Keratinocyte (primary cell): Measurements from ENCODE around the gene RCAN3. TPM values are rescaled to one million over a fixed set of nuclear protein-coding genes. Genes with fewer than 3 reads are reported as not detected.

Experiments used
- DNase-seq: peaks from one replicate; pipeline ENCODE4 v3.0.0-alpha.2; 2011; ENCODE audit warnings: low read depth, missing footprints, low spot score
- FAIRE-seq: peaks from 2 replicates; lab custom pipeline; 2011; peaks lifted over from hg19 to GRCh38; lab: Jason Lieb, UNC
- H2AFZ ChIP-seq: 2 replicates; pipeline ENCODE4 v1.6.0; 2012; ENCODE audit warnings: low read length, control low read depth, inconsistent platforms; ENCODE audit not compliant: control insufficient read depth
- H3K27ac ChIP-seq: 2 replicates; pipeline ENCODE4 v1.5.1; 2011; ENCODE audit warnings: low read length; ENCODE audit not compliant: control insufficient read depth, insufficient read depth
- H3K27me3 ChIP-seq: 3 replicates; pipeline ENCODE4 v1.6.0; 2011; ENCODE audit warnings: low read length; ENCODE audit not compliant: control insufficient read depth, insufficient read depth; ENCODE audit errors: extremely low read depth
- H3K36me3 ChIP-seq, 2 experiments: 2 replicates in 1 of 2; 3 replicates in 1 of 2; pipeline ENCODE4 v1.5.1; 2011; ENCODE audit warnings: low read length in 2 of 2, mild to moderate bottlenecking in 1 of 2; ENCODE audit not compliant: control insufficient read depth in 2 of 2, insufficient read depth in 2 of 2; ENCODE audit errors: extremely low read depth in 1 of 2
- H3K4me1 ChIP-seq: 3 replicates; pipeline ENCODE4 v1.5.1; 2011; ENCODE audit warnings: low read length; ENCODE audit not compliant: control insufficient read depth, insufficient read depth; ENCODE audit errors: extremely low read depth
- H3K4me2 ChIP-seq: 3 replicates; pipeline ENCODE4 v1.6.0; 2011; ENCODE audit warnings: low read depth, low read length; ENCODE audit not compliant: control insufficient read depth, insufficient read depth; ENCODE audit errors: extremely low read depth
- H3K4me3 ChIP-seq, 3 experiments: fragments of 200-600 bp in 1 of 3; sonication (generic) in 1 of 3; 2 replicates in 2 of 3; 3 replicates in 1 of 3; pipeline ENCODE4 v1.5.1; 2011 to 2016; ENCODE audit warnings: low read length in 3 of 3, mild to moderate bottlenecking in 3 of 3, control low read depth in 2 of 3, inconsistent platforms in 1 of 3, low read depth in 1 of 3, mixed read lengths in 1 of 3, mixed run types in 1 of 3, moderate library complexity in 1 of 3; ENCODE audit not compliant: control insufficient read depth in 2 of 3, insufficient read depth in 2 of 3; ENCODE audit errors: extremely low read depth in 1 of 3
- H3K79me2 ChIP-seq: 2 replicates; pipeline ENCODE4 v1.6.0; 2012; ENCODE audit warnings: low read length; ENCODE audit not compliant: control insufficient read depth, insufficient read depth
- H3K9ac ChIP-seq: 3 replicates; pipeline ENCODE4 v1.6.0; 2011; ENCODE audit warnings: low read length; ENCODE audit not compliant: control insufficient read depth, insufficient read depth; ENCODE audit errors: extremely low read depth
- H3K9me1 ChIP-seq: 3 replicates; pipeline ENCODE4 v1.6.0; 2011; ENCODE audit warnings: low read length; ENCODE audit not compliant: control insufficient read depth, insufficient read depth; ENCODE audit errors: extremely low read depth
- H3K9me3 ChIP-seq: 2 replicates; pipeline ENCODE4 v1.5.1; 2012; ENCODE audit warnings: low read depth, low read length; ENCODE audit not compliant: control insufficient read depth
- H4K20me1 ChIP-seq: 3 replicates; pipeline ENCODE4 v1.6.0; 2011; ENCODE audit warnings: low read length; ENCODE audit not compliant: control insufficient read depth, insufficient read depth; ENCODE audit errors: extremely low read depth
- EZH2 ChIP-seq: IDR thresholded peaks from one replicate; pipeline ENCODE4 v1.6.1; 2012; ENCODE audit warnings: inconsistent platforms, mild to moderate bottlenecking, low read length, moderate library complexity
- dilution Hi-C: fragments of 300-500 bp; cut with MboI; formaldehyde crosslinking; loops from one replicate; pipeline ENCODE4 v1.7.0; 2020; ENCODE audit warnings: low sequenced_read_pairs; ENCODE audit not compliant: extremely low pct_ligation_motif_present
- polyA plus RNA-seq, 5 experiments: library from polyadenylated mRNA; depleted of rRNA in 3 of 5; stranded (reverse) in 3 of 5; stranded (forward) in 1 of 5; unstranded in 1 of 5; fragments of >200 nt; gene quantifications; 1 replicate in 1 of 5; 2 replicates in 3 of 5; 3 replicates in 1 of 5; pipeline versions ENCODE4 v1.2.1 to v1.2.3, GENCODE V29; 2011 to 2012; ENCODE audit warnings: missing spikeins in 2 of 5, low read depth in 1 of 5, low replicate concordance in 1 of 5
- TF ChIP-seq, protein P1 (sequence below), 3 experiments: IDR thresholded peaks in 1 of 3; conservative IDR thresholded peaks in 1 of 3; optimal IDR thresholded peaks in 1 of 3; 2 replicates in 2 of 3; 3 replicates in 1 of 3; pipeline versions ENCODE3 to v1.5.1; 2011; ENCODE audit warnings: low read length in 3 of 3, mild to moderate bottlenecking in 3 of 3, moderate library complexity in 2 of 3, control low read depth in 1 of 3, inconsistent platforms in 1 of 3; ENCODE audit not compliant: insufficient read depth in 2 of 3; ENCODE audit errors: extremely low read depth in 1 of 3

The RCAN3 gene
- polyA plus RNA-seq, 1 donor (not counting 4 experiments of a cell fraction or from before 2014, with no cell fraction given), result 13.8 TPM

DNA sequence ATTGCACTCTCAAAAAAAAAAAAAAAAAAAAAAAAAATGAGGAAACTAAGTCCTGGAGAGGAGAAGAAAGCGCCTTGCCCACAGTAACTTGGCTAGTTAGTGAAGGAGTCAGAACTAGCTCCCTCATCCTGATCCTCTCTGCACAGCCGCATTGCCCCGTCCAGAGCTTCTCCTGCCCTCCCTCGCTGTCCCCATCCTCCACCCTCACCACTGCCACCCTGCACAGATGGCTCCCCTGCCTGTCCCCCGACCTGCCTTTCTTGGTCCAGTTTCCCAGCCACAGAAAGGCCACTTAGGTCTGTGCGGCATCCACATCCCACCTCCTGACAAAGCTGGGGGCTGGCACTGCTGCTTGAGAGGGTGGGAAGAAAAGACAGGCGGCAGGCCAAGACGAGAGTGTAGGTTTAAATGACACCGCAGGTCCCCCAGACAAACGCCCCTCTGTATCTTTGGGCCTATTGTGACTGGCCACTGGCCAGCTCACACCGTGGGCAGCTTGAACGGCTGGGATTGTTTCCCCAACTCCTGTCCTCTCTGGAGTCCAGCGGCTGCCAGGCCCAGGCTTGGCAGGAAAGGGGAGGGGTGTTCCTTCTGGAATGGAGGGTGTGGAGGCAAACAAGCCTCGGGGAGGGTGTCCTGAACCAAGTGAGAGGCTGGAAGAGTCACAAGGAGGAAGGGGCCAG is 73.4 kb downstream of the RCAN3 start:
- no peak overlapping the region for H3K27ac ChIP-seq
- no peaks in the 10 kb centered on the region for H3K9me1 ChIP-seq
- H3K4me2 ChIP-seq, result no peak overlapping the region
- no peaks in the 10 kb centered on the region for H3K36me3 ChIP-seq
- no peaks in the 10 kb centered on the region for H3K4me1 ChIP-seq
- no peaks in the 10 kb centered on the region for H3K27me3 ChIP-seq
- DNase-seq (no peak), FAIRE-seq (no peak)
- no peak overlapping the region for H3K4me3 ChIP-seq
- H3K9ac ChIP-seq, result no peak overlapping the region
- H3K79me2 ChIP-seq, result no peaks in the 10 kb centered on the region
- no peak for TF ChIP-seq EZH2
- TF ChIP-seq, protein P1, sequence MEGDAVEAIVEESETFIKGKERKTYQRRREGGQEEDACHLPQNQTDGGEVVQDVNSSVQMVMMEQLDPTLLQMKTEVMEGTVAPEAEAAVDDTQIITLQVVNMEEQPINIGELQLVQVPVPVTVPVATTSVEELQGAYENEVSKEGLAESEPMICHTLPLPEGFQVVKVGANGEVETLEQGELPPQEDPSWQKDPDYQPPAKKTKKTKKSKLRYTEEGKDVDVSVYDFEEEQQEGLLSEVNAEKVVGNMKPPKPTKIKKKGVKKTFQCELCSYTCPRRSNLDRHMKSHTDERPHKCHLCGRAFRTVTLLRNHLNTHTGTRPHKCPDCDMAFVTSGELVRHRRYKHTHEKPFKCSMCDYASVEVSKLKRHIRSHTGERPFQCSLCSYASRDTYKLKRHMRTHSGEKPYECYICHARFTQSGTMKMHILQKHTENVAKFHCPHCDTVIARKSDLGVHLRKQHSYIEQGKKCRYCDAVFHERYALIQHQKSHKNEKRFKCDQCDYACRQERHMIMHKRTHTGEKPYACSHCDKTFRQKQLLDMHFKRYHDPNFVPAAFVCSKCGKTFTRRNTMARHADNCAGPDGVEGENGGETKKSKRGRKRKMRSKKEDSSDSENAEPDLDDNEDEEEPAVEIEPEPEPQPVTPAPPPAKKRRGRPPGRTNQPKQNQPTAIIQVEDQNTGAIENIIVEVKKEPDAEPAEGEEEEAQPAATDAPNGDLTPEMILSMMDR (optimal IDR thresholded peaks at IDR 0.05 in 1 of 3, IDR thresholded peaks at IDR 0.05 in 1 of 3, conservative IDR thresholded peaks at IDR 0.05 in 1 of 3; ENCODE audit: extremely low read depth in 1 of 3, insufficient read depth in 2 of 3, low read length in 3 of 3), result no peak
- dilution Hi-C loops, result no loop called here
- no peak overlapping the region for H2AFZ ChIP-seq
- H4K20me1 ChIP-seq, result no peaks in the 10 kb centered on the region
- no peaks in the 10 kb centered on the region for H3K9me3 ChIP-seq

DNA sequence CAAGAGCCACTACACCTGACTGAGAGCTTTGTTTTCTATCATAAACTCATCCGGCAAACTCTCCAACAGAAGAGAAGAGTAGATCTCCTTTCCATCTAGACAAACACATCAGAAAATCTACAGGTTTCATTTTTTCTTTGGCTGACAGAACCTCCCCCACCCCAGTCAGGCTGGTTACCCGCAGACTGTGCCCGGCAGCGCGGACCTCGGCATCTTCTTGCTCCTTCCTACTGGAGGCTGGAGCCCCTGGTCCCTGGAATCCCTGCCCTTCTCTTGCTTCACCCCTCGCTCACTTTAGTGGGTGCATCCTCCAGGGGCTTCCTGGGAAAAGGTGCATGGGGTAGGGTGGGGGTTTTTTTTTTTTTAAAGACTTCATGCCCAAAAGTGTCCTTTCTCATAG is 76.2 kb downstream of the RCAN3 start:
- Histone ChIP-seq H3K4me2 (no peak overlapping the region), H3K27me3 (no peaks in the 10 kb centered on the region), H3K4me1 (no peaks in the 10 kb centered on the region), H3K9ac (no peak overlapping the region), H4K20me1 (no peaks in the 10 kb centered on the region), H2AFZ (no peak overlapping the region), H3K4me3 (no peak overlapping the region), H3K27ac (no peak overlapping the region), H3K79me2 (no peaks in the 10 kb centered on the region), H3K36me3 (no peaks in the 10 kb centered on the region), H3K9me1 (no peaks in the 10 kb centered on the region), H3K9me3 (no peaks in the 10 kb centered on the region)
- dilution Hi-C loops, result no loop called here
- TF ChIP-seq, protein P1 (optimal IDR thresholded peaks at IDR 0.05 in 1 of 3, IDR thresholded peaks at IDR 0.05 in 1 of 3, conservative IDR thresholded peaks at IDR 0.05 in 1 of 3; ENCODE audit: extremely low read depth in 1 of 3, insufficient read depth in 2 of 3, low read length in 3 of 3), result no peak
- TF ChIP-seq EZH2, result no peak
- FAIRE-seq (no peak), DNase-seq (no peak)
